LNCAP (cell line): ENCODE results near the gene CSNK2A2.

ENCODE experiments used
- TF ChIP-seq, protein P1 (sequence below): fragments of 450-650 bp; IDR thresholded peaks from 2 replicates; pipeline ENCODE4 v1.5.1; 2017; ENCODE audit warnings: mild to moderate bottlenecking

Gene CSNK2A2

DNA sequence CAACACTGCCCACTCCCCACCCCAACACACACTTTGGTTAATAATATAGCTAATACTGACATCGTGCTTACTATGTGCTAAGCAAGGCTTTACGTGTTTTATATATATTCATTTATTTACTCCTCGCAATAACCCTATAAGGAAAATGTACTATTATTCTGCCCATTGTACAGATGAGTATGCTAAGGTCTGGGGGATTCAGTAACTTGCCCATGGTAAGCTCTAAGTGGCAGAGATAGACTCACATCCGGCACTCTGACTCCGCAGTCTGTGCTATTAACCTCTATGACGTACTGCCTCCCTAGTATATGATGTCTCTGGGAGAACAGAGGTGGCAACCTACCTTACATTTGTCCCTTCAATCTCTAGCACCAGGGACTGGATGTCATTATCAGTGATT lies 81.4 kb downstream of the CSNK2A2 start:
- TF ChIP-seq, protein P1, sequence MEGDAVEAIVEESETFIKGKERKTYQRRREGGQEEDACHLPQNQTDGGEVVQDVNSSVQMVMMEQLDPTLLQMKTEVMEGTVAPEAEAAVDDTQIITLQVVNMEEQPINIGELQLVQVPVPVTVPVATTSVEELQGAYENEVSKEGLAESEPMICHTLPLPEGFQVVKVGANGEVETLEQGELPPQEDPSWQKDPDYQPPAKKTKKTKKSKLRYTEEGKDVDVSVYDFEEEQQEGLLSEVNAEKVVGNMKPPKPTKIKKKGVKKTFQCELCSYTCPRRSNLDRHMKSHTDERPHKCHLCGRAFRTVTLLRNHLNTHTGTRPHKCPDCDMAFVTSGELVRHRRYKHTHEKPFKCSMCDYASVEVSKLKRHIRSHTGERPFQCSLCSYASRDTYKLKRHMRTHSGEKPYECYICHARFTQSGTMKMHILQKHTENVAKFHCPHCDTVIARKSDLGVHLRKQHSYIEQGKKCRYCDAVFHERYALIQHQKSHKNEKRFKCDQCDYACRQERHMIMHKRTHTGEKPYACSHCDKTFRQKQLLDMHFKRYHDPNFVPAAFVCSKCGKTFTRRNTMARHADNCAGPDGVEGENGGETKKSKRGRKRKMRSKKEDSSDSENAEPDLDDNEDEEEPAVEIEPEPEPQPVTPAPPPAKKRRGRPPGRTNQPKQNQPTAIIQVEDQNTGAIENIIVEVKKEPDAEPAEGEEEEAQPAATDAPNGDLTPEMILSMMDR: no peak

DNA sequence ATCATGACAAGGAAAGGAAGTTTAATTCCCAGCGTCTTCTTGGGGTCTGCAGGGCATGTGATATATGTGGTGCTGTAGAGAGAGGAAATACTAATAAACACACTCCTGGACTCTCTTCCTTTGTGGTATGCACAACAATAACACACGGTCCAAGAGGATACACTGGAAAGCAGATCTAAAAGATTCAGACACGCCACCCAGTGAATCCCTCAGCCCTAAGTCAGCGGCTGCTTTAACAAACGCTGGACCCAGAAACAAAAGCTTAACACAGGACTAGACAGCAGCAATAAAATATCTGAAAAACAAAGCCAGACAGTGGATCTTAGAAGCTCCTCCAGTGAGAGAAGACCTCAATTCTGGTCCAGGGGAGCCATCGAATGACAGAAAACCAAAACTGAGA lies 81.8 kb downstream of the CSNK2A2 start:
- TF ChIP-seq, protein P1: no peak

DNA sequence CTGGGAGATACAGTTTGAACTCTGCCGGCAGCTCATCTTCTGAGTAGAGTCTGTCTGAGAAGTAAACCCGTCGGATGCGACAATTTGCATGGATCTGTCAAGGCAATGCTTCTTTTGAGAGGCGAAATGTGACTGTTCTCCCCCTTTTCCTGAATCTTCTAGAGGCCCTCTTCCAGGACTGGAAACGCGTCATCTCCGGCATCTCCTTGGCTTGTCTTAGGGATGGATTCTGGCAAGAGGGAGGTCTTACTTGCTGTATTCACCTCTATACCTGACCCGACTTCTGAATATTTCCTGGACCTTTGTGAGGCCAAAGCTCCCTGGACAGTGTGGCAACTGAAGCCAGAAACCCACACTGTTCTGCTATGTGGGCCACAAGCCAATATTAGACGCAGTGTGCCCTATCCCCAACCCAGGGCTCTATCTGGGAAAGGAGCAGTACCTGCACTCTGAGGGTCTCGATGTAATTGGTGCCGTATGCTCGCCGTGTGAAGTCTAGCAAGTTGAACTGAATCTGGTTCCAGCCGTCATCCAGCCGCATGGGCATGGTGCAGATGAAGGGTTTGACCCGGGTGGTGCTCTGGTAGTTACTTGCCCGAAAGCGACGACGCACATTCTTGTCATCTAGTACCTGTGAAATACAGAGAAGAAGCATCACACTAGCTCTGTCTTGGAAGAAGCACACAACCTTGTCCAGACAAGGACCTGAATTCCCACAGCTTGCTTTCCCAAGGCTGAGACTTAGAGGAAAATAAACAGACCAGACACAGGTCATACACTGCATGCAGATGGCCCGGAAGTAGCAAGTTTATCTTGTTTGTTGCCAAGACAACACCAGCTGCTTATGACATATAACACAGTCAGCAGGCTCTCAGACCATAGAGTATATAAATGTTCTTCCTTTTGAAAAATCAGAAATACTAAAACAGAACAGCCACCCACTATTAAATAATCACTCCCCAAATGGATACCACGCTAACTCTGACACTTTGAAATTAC lies 82.8 kb downstream of the CSNK2A2 start:
- TF ChIP-seq, protein P1: no peak

DNA sequence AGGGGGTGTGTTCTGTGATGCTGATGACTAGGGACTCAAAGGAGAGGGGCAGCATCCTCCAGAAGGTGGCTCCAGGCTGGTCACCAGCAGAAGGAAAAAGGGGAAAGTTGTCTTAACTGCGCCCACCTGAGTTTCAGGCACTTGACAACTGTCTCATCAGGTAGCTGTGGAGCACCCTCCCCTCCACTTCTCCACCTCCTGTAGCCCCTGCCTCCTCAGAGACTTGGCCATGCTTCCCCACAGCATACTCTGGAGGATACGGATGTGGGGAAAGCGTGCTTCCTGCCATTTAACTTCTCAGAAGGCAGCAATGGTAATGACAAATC lies 86.6 kb downstream of the CSNK2A2 start:
- TF ChIP-seq, protein P1: no peak

DNA sequence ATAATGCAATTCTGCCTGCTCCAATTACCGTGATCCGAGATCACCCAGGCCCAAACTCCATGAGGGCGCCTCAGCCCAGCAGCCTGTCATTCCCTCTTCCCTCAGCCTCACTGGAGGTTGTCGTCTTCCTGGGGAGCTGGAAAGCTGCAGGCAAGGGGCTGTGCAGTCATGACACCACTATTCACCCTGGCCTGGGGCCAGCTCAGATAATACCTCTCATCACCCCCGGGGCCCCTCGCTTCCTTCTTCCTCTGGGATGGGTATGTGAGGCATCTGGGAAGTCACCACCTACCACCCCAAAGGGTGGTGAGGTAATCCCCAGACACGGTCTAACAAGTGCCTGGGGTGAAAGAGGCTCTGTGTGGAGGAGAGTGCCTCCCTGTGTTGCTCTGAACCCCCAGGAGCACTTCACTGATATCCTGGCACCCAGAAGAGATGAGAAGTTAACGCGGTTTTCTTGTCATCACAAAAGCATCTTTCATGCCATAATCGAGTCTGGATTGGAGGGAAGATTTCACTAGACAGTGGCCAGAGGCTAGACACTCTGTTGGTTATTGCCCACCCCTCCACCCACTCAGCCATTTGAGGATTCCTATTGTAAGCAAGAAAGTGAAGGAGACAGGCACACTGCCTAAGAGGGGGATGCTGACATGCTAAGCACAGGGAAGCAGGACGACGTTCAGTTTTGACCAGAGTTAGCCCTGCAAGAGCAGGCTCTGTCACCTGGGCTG lies 87.2 kb downstream of the CSNK2A2 start:
- TF ChIP-seq, protein P1: no peak

DNA sequence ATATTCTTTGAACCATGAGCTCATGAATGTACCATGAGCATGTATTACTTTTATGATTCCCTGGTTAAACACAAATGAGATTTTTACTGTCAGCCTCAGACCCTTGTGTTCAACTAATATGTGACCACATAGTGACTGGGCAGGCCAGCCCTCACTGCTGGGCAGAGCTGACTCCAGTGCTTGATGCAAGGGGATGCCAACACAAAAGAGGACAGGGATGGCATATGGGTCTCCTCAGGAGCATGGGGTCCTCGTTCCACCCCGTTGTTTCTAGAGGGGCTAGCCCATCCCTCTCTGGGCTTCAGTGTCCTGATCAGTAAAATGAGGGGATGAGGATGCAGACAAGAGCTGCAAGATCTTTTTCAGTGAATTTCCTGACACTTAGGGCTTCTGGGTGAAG lies 88.0 kb downstream of the CSNK2A2 start:
- TF ChIP-seq, protein P1: no peak

DNA sequence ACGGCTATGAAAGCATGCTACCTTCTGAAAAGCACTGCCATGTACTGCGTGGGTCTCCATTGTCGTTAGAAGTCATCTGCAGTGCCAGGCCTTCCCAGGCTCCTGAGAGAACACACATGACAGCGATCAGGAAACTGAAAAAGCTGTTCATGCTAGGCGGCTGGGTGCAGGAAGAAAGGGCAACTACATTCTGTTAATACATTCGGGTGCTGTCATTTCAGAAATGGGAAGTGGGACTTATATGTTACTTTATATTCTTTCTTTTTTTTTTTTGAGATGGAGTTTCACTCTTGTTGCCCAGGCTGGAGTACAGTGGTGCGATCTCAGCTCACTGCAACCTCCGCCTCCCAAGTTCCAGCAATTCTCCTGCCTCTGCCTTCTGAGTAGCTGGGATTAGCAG lies 88.6 kb downstream of the CSNK2A2 start:
- TF ChIP-seq, protein P1: no peak
